Measurements from ENCODE around the gene BRD1. TPM values are rescaled to one million over a fixed set of nuclear protein-coding genes. Genes with fewer than 3 reads are reported as not detected.

BRD1 gene

Small RNAs within 50 kb of the gene (small RNA-seq; reads per million reads assigned to genes)
- gene AL117328.1 (ENCODE audit: low read depth) (not detected), gene RF00017 (ENCODE audit: low read depth) (not detected)

All from mesenchymal stem cell (in vitro differentiated cells and primary cell).